Cardiac septum (tissue), 1 donor: ENCODE measurements around the gene FBLIM1. TPM values are rescaled to one million over a fixed set of nuclear protein-coding genes. Genes with fewer than 3 reads are reported as not detected.

Experiments
- DNase-seq: peaks from one replicate; pipeline ENCODE4 v3.0.0-alpha.2; 2020; ENCODE audit warnings: low spot score
- intact Hi-C: fragments of 100-400 bp; cut with DNase I; formaldehyde crosslinking; loops from one replicate; pipeline ENCODE4 v1.14.0; 2022
- long read RNA-seq: library from polyadenylated mRNA; unstranded; transcript quantifications from one replicate; pipeline ENCODE4 v2.0.0, GENCODE V29; 2021
- total RNA-seq: library from RNA; stranded (reverse); fragmentation: NEBNext Ultra II Directional; extraction: Animal tissue kit (Norgen Biotek cat#: 25700); gene quantifications from one replicate; pipeline ENCODE4 v1.2.1, GENCODE V29; 2021
- donor health status: DM: no; HTN: no; CAD: no.

Gene FBLIM1
- total RNA-seq = 40.6 TPM
- long read RNA-seq, transcript FBLIM1-202 (9 exons, 3,695 nt) = major isoform, 18 of 79 reads
- long read RNA-seq, partial matches to known transcripts = 22 of 79 reads
- long read RNA-seq, other reads (novel, unspliced or antisense) = 38 of 79 reads

GRCh38 chr1:15758343-15758931 is at the start of gene FBLIM1:
Gene FBLIM1, plus strand, starts transcription at chr1:15758795. Its CDS starts 6,189 bp downstream, at chr1:15764984.
- intact Hi-C loops = no loop called here
- DNase-seq = no peak

DNA sequence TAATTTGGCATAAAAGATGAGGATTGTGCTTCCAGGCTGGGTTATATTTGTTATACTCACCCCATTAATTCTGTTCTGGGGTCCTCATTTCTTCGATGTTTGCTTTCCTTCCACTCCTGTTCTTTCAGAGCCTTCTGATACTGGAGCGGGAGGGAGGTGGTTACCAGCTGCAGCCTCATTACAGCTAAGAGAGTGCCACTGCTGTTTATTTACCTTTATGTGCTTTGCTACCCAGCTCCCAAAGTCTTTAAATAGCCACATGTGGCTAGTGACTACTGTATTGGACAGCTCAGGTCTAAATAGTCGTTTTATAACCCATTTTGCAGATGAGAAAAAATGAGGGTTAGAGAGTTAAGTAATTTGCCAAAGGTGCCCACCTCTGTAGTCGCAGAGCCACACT is 49.4 kb upstream of the FBLIM1 start:
- no peak for DNase-seq
- intact Hi-C loops = no loop called here

DNA sequence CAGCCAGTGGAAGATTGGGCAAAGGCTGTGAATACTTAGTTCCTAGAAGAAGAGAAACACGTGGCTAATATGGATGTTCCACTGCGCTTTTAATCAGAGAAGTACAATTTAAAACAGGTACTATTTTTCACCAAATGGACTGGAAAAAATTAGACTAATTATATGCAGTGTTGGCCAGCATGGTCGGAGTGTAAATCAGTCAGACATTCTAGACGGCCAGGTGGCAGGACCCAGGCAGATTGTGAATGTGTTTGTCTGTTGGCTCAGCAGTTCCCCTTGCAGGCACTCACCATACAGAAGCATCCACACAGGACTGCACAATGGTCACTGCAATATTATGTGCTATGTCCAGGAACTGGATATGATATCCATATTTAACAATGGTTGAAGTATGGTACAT is 46.4 kb upstream of the FBLIM1 start:
- intact Hi-C loops = no loop called here
- DNase-seq = no peak

DNA sequence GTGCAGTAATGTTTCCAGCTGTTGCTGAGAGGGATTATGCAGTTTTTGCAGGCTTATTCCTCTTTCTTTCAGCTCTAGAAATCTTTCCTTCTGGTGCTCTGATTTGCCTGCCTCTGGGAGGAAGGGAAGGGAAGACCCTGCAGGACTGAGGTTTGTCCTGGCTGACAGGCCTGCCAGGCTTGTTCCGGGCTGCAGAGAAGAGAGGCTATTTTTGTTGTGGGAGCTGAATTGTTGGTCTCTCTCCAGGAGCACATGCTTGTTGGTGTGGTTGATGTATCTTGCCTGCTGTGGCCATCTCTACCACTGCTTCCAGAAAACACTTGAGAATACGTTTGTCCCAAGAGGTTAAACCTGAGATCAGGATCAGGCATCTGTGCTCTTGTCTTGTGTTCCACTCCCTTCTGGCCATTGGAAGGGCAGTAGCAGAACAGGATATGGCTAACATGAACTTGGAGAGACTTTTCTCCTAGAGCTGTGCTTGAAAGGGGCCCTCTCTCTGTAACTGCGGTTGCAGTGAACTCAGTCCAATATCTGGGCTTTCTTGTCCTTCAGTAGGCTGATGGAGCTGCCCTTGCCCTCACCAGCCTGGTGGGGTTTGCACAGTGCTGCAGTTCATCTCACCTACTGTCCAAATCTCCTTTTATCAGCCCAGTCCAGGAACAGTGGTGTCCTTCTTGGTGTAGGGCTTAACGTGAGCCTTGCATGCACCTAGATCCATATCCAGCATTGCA is 44.0 kb upstream of the FBLIM1 start:
- no peak for DNase-seq
- intact Hi-C loops = no loop called here

DNA sequence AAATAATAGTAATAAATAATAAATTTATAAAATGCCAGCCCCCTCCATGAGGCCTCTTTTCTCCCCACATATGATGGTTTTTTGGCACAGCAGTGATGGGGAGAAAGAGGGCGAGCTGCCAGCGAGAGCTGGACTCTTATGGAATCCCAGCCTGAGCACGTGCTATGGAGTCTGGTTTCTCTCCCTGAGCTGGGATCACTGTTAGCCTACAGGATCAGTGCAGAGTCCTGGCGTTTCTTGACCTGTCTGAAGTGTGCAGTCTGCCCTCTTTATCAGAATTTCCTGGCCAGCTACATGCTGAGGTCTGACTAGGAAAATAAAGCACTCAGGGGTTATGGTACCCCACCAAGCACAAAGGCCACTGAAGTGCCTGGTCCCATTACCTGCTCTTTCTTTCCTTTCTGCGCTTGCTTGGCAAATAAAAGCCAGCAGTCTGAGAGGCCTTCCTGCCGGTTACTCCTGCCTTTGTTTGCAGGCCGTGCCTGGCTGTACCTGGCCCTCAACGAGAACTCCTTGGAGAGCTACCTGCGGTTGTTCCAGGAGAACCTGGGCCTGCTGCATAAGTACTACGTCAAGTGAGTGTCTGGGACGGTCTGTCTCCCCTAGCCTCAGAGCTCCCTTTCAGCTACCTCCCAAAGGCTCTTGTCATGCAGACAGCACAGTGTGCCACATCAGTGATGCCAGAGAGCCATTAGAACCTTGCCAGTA is 41.0 kb upstream of the FBLIM1 start:
- no peak for DNase-seq
- intact Hi-C loops = no loop called here

GRCh38 chr1:15718199-15718601 is 40.4 kb upstream of the FBLIM1 start:
- no peak for DNase-seq
- intact Hi-C loops = no loop called here

GRCh38 chr1:15719381-15720120 is 39.0 kb upstream of the FBLIM1 start:
- intact Hi-C loops = no loop called here
- DNase-seq = no peak

DNA sequence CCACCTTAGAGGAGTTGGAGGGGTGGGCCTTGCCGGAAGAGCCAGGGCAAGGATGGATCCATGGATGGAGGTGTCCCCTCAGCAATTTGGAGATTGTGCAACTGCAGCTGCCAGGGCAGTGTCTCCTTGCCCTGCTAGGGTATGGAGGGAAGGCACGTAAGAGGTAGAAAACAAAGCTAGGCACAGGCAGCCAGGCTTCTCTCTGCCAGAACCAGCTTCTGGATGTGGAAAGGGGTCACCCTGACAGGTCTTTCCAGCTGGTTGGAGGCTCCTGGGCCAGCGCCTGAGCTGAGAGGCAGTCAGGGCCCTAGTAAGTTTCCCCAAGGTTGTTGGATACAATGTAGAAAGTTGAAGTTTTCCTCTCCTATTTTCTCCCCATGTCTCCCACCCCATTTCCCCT is 37.7 kb upstream of the FBLIM1 start:
- intact Hi-C loops = no loop called here
- DNase-seq = no peak

DNA sequence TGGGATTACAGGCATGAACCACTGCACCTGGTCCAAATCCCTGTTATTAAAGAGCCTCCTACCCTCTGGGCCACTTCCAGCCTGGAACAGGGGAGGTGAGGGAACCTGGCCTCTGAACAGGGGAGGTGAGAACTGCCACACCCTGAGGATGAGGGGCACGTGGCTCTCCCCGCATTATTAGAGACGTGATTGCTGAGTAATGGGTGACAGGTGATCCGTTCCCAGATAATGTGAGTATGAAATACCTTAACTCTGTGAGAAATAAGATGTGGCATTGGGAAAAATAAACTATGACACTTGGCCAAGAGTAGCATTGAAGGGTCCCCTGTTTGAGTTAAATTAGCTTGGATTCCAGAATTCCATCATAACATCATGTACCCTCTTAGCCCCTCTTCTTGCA is 36.2 kb upstream of the FBLIM1 start:
- intact Hi-C loops = no loop called here

DNA sequence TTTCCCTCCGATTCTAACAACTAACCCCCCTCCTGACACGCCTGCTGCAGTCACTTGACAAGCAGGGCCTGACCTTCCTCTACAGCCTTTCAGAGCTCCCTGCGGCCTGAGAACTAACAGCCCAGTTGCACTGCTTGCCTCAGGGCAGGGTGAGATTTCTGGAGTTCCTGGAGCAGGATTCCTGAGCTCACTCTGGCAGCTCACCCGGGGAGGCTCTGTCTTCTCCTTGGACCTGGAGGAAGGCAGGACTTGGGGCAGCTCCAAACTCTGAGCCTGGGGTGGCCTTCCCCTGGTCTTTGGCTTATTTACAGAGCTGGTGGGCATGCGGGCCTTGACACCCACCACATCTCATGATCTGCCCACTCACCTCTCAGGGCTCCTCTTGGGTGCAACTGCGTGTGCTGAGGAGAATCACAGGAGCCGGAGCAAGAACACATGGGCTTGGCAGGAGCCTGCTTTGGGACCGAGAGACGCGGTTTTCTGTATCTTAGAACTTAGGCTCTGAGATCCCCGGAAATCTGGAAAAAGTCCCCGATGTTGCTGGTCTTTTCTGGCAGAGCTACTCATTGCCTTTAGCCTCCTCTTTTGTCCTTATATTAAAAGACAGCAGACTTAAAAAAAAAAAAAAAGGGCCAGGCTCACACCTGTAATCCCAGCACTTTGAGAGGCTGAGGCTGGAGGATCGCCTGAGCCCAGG is 35.6 kb upstream of the FBLIM1 start:
- intact Hi-C loops = no loop called here
- no peak for DNase-seq

More for the DNA sequence above, 36.2 kb upstream of the FBLIM1 start:
- no peak for DNase-seq

GRCh38 chr1:15723631-15724246 is 34.9 kb upstream of the FBLIM1 start:
- no peak for DNase-seq
- intact Hi-C loops = no loop called here

GRCh38 chr1:15724949-15725880 is 33.4 kb upstream of the FBLIM1 start:
- DNase-seq = no peak
- intact Hi-C loops = no loop called here

DNA sequence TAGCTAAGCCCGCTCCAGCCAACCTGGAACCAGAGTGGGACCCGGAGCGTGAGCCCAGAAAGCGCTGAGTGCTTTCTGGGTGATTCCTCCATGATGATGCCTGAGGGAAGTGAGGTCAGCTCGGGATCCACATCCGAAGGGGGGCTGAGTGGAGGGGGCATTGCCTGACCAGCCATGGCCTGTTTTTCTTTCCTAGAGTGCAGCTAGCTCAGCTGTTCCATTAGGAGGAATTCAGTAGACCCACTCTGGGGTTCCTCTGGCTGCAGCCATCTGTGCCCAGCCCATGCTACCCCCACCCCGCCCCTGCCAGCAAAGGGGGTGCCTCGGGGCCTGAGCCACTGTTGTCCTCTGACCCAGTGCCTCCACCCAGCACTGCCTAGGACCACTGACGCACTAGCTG is 32.1 kb upstream of the FBLIM1 start:
- intact Hi-C loops = no loop called here
- no peak for DNase-seq

DNA sequence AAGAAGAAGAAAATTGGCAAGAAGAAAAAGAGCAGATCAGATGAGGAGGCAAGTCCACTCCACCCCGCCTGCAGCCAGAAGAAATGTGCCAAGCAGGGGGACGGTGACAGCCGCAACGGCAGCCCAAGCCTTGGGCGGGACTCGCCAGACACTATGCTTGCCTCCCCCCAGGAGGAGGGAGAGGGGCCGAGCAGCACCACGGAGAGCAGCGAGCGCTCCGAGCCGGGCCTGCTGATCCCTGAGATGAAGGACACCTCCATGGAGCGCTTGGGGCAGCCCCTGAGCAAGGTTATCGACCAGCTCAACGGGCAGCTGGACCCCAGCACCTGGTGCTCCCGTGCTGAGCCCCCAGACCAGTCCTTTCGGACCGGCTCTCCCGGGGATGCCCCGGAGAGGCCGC is 31.6 kb upstream of the FBLIM1 start:
- intact Hi-C loops = no loop called here
- DNase-seq = no peak

- DNase-seq = no peak
Observed at GRCh38 chr1:15727424-15727823, 31.2 kb upstream of the FBLIM1 start.

GRCh38 chr1:15727866-15728534 is 30.6 kb upstream of the FBLIM1 start:
- intact Hi-C loops = no loop called here
- DNase-seq = no peak

More at GRCh38 chr1:15727424-15727823, 31.2 kb upstream of the FBLIM1 start:
- intact Hi-C loops = no loop called here

DNA sequence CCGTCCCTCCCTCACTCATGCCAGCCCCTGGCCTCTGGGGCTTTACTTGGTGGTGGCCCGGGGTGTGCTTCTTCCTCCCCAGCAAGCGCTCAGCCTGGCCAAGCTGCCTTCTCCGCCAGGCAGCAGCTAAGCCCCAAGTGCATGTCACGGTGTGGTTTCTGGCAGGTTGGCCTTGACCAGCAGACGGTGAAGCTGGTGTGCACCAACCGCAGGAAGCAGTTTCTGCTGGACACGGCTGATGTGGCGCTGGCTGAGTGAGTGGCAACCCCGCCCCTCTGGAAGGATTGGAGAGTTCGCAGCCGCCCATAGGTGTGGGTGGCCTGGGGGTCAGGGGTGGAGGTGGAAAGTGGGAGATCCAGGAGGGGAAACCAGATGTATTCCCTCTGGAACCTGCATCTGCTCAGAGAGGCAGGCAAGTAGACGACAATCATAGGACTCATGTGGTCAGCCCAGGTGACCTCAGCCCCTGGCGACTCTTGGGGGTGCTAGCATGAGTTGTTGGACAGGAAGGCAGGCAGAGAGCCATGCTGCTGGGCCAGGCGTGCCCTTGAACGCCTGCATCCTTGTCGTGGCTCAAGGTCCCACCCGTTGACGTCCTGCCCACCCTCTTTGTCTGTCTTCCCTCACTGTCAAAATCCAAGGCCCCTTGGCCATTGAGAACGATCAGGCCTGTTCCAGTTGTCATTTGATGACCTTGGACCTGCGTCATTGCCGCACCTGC is 29.5 kb upstream of the FBLIM1 start:
- intact Hi-C loops = no loop called here

More for the DNA sequence above, 29.5 kb upstream of the FBLIM1 start:
- no peak for DNase-seq
